Osteoblast (primary cell): Measurements from ENCODE around the gene CDH4. TPM values are rescaled to one million over a fixed set of nuclear protein-coding genes. Genes with fewer than 3 reads are reported as not detected.

Experiments
- DNase-seq: peaks from one replicate; pipeline ENCODE4 v3.0.0; 2011; ENCODE audit warnings: low spot score, mixed read lengths; ENCODE audit not compliant: insufficient read length; ENCODE audit errors: missing footprints
- H2AFZ ChIP-seq: 2 replicates; pipeline ENCODE4 v1.6.0; 2011; ENCODE audit warnings: mild to moderate bottlenecking, low read length
- H3K27ac ChIP-seq: 2 replicates; pipeline ENCODE4 v1.5.1; 2011; ENCODE audit warnings: mild to moderate bottlenecking, low read depth, low read length, moderate library complexity
- H3K27me3 ChIP-seq: 2 replicates; pipeline ENCODE4 v1.6.0; 2012; ENCODE audit warnings: mild to moderate bottlenecking, control low read depth, inconsistent platforms, low read length, moderate library complexity; ENCODE audit not compliant: insufficient read depth
- H3K36me3 ChIP-seq: 2 replicates; pipeline ENCODE4 v1.5.1; 2011; ENCODE audit warnings: mild to moderate bottlenecking, low read length, control low read depth, moderate library complexity; ENCODE audit not compliant: insufficient read depth
- H3K4me1 ChIP-seq: 2 replicates; pipeline ENCODE4 v1.5.1; 2011; ENCODE audit warnings: mild to moderate bottlenecking, low read length, control low read depth, moderate library complexity; ENCODE audit not compliant: insufficient read depth
- H3K4me2 ChIP-seq: 2 replicates; pipeline ENCODE4 v1.6.0; 2011; ENCODE audit warnings: mild to moderate bottlenecking, low read length; ENCODE audit not compliant: insufficient read depth
- H3K4me3 ChIP-seq: fragments of 200-600 bp; sonication (generic); 3 replicates; pipeline ENCODE4 v1.5.1; 2012; ENCODE audit warnings: mild to moderate bottlenecking, low read length, inconsistent platforms; ENCODE audit not compliant: insufficient read depth
- H3K79me2 ChIP-seq: 2 replicates; pipeline ENCODE4 v1.6.0; 2012; ENCODE audit warnings: mild to moderate bottlenecking, low read length, control low read depth, inconsistent platforms; ENCODE audit not compliant: insufficient read depth
- H3K9me3 ChIP-seq: 2 replicates; pipeline ENCODE4 v1.5.1; 2011; ENCODE audit warnings: low read depth, low read length, control low read depth
- H4K20me1 ChIP-seq: 2 replicates; pipeline ENCODE4 v1.6.0; 2012; ENCODE audit warnings: mild to moderate bottlenecking, low read length, control low read depth; ENCODE audit not compliant: insufficient read depth
- total RNA-seq: library from RNA; depleted of rRNA; stranded (reverse); fragments of >200 nt; gene quantifications from 2 replicates; pipeline ENCODE4 v1.2.3, GENCODE V29; 2012
- TF ChIP-seq, protein P1 (sequence below): IDR thresholded peaks from 2 replicates; pipeline ENCODE4 v1.5.1; 2011; ENCODE audit warnings: mild to moderate bottlenecking, low read depth, low read length, moderate library complexity; ENCODE audit errors: extremely low read depth

CDH4 gene
- total RNA-seq, 1 donor: 1.1 TPM

DNA sequence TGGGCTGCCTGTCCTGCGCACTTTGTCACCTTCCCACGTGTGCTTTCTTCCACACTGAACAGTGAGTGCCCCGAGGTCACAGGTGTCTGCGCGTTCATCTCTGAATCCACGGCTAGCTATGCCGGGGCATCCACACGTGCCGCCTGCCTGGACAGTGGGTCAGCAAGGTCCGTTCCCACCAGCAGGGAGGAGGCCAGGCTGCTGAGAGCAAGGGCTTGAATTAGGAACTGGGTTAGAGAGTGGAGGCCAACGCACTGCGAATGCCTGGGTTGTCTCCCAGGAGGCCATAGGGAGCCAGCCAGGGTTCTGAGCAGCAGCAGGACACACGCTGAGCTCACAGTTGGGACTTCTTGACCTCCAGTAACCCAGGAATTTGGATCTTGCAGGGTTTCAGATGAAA is 565.5 kb downstream of the CDH4 start:
- no peaks in the 10 kb centered on the region for H3K4me1 ChIP-seq
- no peaks in the 10 kb centered on the region for H3K27me3 ChIP-seq
- H3K9me3 ChIP-seq: no peaks in the 10 kb centered on the region
- H2AFZ ChIP-seq: no peak overlapping the region
- no peaks in the 10 kb centered on the region for H4K20me1 ChIP-seq
- peak; percentile 35 for DNase-seq
- H3K4me2 ChIP-seq: no peak overlapping the region
- no peak overlapping the region for H3K27ac ChIP-seq
- no peak overlapping the region for H3K4me3 ChIP-seq
- no peaks in the 10 kb centered on the region for H3K36me3 ChIP-seq
- TF ChIP-seq, protein P1, sequence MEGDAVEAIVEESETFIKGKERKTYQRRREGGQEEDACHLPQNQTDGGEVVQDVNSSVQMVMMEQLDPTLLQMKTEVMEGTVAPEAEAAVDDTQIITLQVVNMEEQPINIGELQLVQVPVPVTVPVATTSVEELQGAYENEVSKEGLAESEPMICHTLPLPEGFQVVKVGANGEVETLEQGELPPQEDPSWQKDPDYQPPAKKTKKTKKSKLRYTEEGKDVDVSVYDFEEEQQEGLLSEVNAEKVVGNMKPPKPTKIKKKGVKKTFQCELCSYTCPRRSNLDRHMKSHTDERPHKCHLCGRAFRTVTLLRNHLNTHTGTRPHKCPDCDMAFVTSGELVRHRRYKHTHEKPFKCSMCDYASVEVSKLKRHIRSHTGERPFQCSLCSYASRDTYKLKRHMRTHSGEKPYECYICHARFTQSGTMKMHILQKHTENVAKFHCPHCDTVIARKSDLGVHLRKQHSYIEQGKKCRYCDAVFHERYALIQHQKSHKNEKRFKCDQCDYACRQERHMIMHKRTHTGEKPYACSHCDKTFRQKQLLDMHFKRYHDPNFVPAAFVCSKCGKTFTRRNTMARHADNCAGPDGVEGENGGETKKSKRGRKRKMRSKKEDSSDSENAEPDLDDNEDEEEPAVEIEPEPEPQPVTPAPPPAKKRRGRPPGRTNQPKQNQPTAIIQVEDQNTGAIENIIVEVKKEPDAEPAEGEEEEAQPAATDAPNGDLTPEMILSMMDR: no peak
- H3K79me2 ChIP-seq: no peaks in the 10 kb centered on the region

DNA sequence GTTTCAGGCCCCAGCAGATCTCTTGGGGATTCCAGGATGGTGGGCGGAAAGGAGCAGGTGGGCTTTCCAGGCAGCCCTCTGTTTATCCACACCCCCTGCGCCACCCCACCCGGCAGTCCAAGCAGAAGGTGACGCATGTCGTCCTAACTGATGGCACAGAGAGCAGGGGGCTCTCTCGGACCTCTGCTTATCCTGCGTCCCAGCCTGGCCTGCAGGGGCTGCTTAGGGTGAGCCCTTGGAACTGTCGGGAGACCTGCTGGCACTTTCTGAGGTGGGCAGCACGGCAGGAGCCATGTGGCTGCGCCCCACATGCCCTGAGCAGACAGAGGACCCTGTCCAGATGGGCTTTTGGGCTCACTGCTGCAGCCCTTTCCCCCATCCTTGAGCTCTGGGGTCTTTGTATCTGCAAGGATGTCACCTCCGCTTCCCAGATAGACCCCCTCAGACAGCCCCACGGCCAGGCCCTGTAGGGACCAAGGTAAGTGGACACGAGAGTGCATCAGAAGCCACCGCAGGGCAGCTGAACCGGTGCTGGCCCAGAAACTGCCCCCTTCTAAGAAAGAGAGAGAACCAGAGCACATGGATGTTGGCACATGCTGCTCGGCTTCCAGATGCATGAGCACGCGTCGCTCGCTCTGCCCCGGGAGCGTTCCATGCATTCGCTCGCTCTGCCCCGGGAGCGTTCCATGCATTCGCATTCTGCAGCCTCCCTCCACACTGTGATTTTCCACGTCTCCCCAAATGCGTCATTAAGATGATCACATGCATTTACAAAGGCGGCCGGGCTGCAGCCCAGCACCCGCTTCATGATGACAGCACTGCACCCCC is 566.9 kb downstream of the CDH4 start:
- Histone ChIP-seq H3K36me3 (no peaks in the 10 kb centered on the region), H3K9me3 (peaks cover 1% of the 10 kb centered on the region), H4K20me1 (no peaks in the 10 kb centered on the region), H3K4me2 (no peak overlapping the region), H3K27ac (no peak overlapping the region), H3K4me3 (no peak overlapping the region), H3K79me2 (no peaks in the 10 kb centered on the region), H3K27me3 (no peaks in the 10 kb centered on the region), H2AFZ (no peak overlapping the region), H3K4me1 (no peaks in the 10 kb centered on the region)
- TF ChIP-seq, protein P1: no peak
- DNase-seq: peak; percentile 60

DNA sequence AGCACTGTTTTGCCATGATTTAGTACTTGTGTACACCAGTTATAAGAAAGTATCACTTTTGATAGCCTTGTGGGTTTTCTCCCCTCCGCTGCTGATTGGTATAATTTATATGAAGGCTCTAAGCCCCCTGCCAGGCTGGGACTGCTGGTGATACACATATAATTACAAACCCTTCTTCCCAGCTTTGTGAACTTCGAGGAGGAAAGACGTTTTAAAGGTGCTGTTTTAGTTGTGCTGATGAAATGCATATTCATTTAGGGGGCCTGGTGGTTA is 567.4 kb downstream of the CDH4 start:
- no peaks in the 10 kb centered on the region for H3K79me2 ChIP-seq
- no peaks in the 10 kb centered on the region for H3K4me1 ChIP-seq
- H3K4me2 ChIP-seq: no peak overlapping the region
- no peak overlapping the region for H3K27ac ChIP-seq
- H3K27me3 ChIP-seq: no peaks in the 10 kb centered on the region
- peak; percentile 87 for DNase-seq
- H3K9me3 ChIP-seq: peaks cover 1% of the 10 kb centered on the region
- TF ChIP-seq, protein P1: no peak
- no peaks in the 10 kb centered on the region for H4K20me1 ChIP-seq
- no peaks in the 10 kb centered on the region for H3K36me3 ChIP-seq
- no peak overlapping the region for H3K4me3 ChIP-seq
- H2AFZ ChIP-seq: no peak overlapping the region

DNA sequence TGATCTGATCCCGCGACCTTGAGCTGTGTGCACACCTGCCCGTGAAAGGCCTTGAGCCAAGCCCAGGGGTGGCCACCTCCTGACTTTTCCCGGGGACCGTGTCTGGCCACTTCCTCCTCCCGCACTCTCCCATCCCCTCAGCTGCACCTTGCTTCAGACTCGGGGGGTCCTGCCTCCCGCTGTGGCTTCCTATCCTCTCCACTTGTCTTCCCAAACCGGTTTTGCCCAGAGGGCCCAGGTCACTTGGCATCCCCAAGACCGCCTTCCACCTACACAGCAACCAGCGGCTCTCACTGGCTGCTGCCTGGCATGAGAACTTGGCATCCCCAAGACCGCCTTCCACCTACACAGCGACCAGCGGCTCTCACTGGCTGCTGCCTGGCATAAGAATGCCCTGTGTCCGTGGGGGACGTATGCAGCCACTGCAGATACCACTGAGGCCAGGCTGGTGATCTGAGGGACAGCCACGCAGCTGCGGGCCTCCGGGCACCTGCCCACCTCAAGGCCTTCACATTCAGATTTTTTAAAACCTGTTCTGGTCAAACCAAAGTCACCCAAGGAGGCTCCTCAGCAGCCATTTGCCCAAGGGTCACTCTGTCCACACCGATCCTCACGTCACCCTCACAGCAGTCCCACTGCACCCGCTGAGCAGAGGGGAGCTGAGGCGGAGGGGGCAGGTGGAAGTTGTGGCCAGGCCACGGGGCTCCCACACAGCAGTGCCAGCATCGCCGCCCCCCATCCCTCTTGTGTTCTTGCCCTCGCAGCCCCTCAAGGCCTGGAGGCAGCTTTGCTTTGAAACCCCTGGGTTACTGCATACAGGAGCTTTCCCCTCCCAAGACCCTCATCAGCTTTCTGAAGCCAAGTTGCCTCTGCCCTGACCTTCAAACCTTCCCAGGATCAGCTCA is 568.1 kb downstream of the CDH4 start:
- H3K4me3 ChIP-seq: no peak overlapping the region
- no peak overlapping the region for H2AFZ ChIP-seq
- H4K20me1 ChIP-seq: no peaks in the 10 kb centered on the region
- peak; percentile 54 for DNase-seq
- peaks cover 1% of the 10 kb centered on the region for H3K9me3 ChIP-seq
- no peaks in the 10 kb centered on the region for H3K4me1 ChIP-seq
- no peak overlapping the region for H3K4me2 ChIP-seq
- no peaks in the 10 kb centered on the region for H3K36me3 ChIP-seq
- TF ChIP-seq, protein P1: no peak
- H3K79me2 ChIP-seq: no peaks in the 10 kb centered on the region
- no peaks in the 10 kb centered on the region for H3K27me3 ChIP-seq
- H3K27ac ChIP-seq: no peak overlapping the region
